ENCODE data around the gene DNAH9.

DNAH9 gene

GRCh38 chr17:11996722-11997146 is 398.5 kb downstream of the DNAH9 start:
- no peak for FAIRE-seq

DNA sequence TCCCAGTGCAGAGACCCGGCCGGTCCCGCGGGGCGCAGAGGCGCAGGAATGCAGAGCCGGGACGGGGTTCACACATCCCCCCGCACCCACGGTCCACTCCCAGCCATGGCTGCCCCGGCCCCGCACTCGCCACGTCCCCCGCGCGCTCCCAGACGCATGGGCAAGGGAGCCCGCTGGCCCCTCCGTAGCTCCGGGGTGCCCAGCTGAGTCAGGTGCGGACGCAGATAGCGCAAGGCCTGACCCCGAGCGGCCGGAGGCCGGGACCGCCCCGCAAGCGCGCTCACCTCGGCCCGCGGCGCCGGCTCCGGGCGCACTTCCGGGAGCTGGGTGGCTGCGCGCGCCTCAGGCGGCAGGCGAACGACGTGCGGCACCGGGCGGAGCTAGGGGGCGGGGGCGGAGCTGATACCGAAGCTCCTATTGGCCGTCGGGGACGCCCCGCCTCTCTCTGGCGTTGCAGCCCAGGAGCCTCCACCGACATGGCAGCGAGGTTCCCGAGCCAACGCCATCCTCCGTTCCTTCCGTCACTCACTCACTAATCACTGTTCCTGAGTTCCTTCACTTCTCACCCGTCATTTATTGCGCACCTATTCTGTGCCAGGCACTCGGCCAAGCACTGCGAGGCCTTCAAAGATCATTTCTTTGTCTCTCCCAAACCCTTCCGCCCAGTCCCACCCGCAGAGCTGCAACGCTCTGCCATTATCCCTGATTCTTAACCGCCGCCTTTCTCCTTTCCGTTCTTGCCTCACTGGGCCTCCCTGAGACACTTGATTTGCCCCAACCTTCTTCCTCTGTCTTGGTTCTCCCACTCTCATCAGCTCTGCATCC is 399.1 kb downstream of the DNAH9 start, which contains the start of gene ZNF18:
TSS of gene ZNF18 (minus strand) at position 329 of the 825 bp plus-strand sequence. CDS start 4,646 bp downstream, outside the sequence.
- TF ChIP-seq POLR2AphosphoS5 (IDR thresholded peaks at IDR 0.05; ENCODE audit: low read depth, low read length) (peak; percentile 98), TAF1 (IDR thresholded peaks at IDR 0.05; ENCODE audit: borderline replicate concordance, low read depth, low read length) (no peak), POLR2A (IDR thresholded peaks at IDR 0.05; ENCODE audit: low read depth, low read length) (peak; percentile 99)
- FAIRE-seq (peak; percentile 94), DNase-seq (ENCODE audit: insufficient read length) (peak; percentile 90)

More at GRCh38 chr17:11996722-11997146, 398.5 kb downstream of the DNAH9 start:
- TF ChIP-seq POLR2AphosphoS5 (IDR thresholded peaks at IDR 0.05; ENCODE audit: low read depth, low read length) = no peak
- no peak for TF ChIP-seq POLR2A (IDR thresholded peaks at IDR 0.05; ENCODE audit: low read depth, low read length)
- TF ChIP-seq TAF1 (IDR thresholded peaks at IDR 0.05; ENCODE audit: borderline replicate concordance, low read depth, low read length) = no peak
- no peak for DNase-seq (ENCODE audit: insufficient read length)

DNA sequence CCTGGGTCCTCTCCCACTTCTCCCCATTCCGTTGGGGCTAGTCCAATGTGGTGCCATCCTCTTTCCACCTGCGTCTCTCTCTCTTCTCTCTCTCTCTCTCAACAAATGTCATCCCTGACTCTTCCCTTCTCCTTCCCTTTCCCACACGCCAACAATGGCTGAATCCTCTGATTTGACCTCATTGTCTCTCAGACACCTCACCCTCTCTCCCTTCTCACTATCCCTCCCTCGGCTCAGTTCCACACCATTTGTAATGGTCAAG is 399.6 kb downstream of the DNAH9 start:
- no peak for TF ChIP-seq TAF1 (IDR thresholded peaks at IDR 0.05; ENCODE audit: borderline replicate concordance, low read depth, low read length)
- no peak for TF ChIP-seq POLR2A (IDR thresholded peaks at IDR 0.05; ENCODE audit: low read depth, low read length)
- no peak for TF ChIP-seq POLR2AphosphoS5 (IDR thresholded peaks at IDR 0.05; ENCODE audit: low read depth, low read length)
- DNase-seq (ENCODE audit: insufficient read length) (no peak), FAIRE-seq (peak; percentile 27)

- TF ChIP-seq POLR2AphosphoS5 (IDR thresholded peaks at IDR 0.05; ENCODE audit: low read depth, low read length) (no peak), POLR2A (IDR thresholded peaks at IDR 0.05; ENCODE audit: low read depth, low read length) (no peak), TAF1 (IDR thresholded peaks at IDR 0.05; ENCODE audit: borderline replicate concordance, low read depth, low read length) (no peak)
- DNase-seq (ENCODE audit: insufficient read length) (no peak), FAIRE-seq (no peak)
These were observed 401.4 kb downstream of the DNAH9 start for GRCh38 chr17:11999696-12000095.

DNA sequence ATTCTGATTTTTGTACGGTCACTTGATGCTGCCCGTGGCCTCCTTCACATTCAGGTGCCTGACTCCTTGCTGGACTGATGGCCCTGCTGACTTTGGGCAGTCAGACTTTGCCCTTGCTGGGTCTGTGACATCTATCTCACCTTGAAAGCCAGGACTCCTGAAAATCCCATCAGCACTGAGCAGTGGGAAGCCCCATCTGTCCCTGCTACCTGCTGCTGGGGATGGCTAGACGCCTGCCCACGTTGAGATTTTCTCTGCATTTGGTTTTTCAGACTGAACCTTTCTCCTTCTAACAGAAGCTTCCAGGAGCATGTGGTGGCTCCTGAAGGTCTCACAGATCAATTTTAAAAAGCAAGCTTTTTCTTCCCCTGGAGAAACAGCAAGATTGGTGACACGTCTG is 409.2 kb downstream of the DNAH9 start:
- TF ChIP-seq POLR2AphosphoS5 (IDR thresholded peaks at IDR 0.05; ENCODE audit: low read depth, low read length) (no peak), TAF1 (IDR thresholded peaks at IDR 0.05; ENCODE audit: borderline replicate concordance, low read depth, low read length) (no peak), POLR2A (IDR thresholded peaks at IDR 0.05; ENCODE audit: low read depth, low read length) (no peak)
- DNase-seq (ENCODE audit: insufficient read length) = no peak
- no peak for FAIRE-seq
